ENCODE results near the gene SYNDIG1L. TPM values are rescaled to one million over a fixed set of nuclear protein-coding genes. Genes with fewer than 3 reads are reported as not detected.
"Not testable (repeated sequence)": the region's sequence is repeated elsewhere in the genome, so short reads cannot be mapped to it uniquely, and the experiment has no call there.

Gene SYNDIG1L
- total RNA-seq, 1 donor: not detected

GRCh38 chr14:74456684-74457564 is 30.9 kb upstream of the SYNDIG1L start:
- H3K4me3 ChIP-seq (ENCODE audit: low read depth, low read length): no peak overlapping the region
- TF ChIP-seq CTCF (IDR thresholded peaks at IDR 0.05; ENCODE audit: insufficient read depth, low read length): no peak
- DNase-seq (ENCODE audit: low read depth): no peak

GRCh38 chr14:74454397-74454796 is 28.4 kb upstream of the SYNDIG1L start:
- DNase-seq (ENCODE audit: low read depth); H3K4me3 ChIP-seq (ENCODE audit: low read depth, low read length): not testable (repeated sequence)

- TF ChIP-seq CTCF (IDR thresholded peaks at IDR 0.05; ENCODE audit: insufficient read depth, low read length): no peak
- DNase-seq (ENCODE audit: low read depth): no peak
- H3K4me3 ChIP-seq (ENCODE audit: low read depth, low read length): no peak overlapping the region
Measured at GRCh38 chr14:74444866-74445265, 18.9 kb upstream of the SYNDIG1L start.

GRCh38 chr14:74442757-74443156 is 16.7 kb upstream of the SYNDIG1L start:
- DNase-seq (ENCODE audit: low read depth): no peak
- no peak for TF ChIP-seq CTCF (IDR thresholded peaks at IDR 0.05; ENCODE audit: insufficient read depth, low read length)
- H3K4me3 ChIP-seq (ENCODE audit: low read depth, low read length): no peak overlapping the region

GRCh38 chr14:74441113-74441512 is 15.1 kb upstream of the SYNDIG1L start:
- TF ChIP-seq CTCF (IDR thresholded peaks at IDR 0.05; ENCODE audit: insufficient read depth, low read length): no peak
- no peak overlapping the region for H3K4me3 ChIP-seq (ENCODE audit: low read depth, low read length)
- DNase-seq (ENCODE audit: low read depth): no peak

GRCh38 chr14:74438351-74438915 is 12.4 kb upstream of the SYNDIG1L start:
- TF ChIP-seq CTCF (IDR thresholded peaks at IDR 0.05; ENCODE audit: insufficient read depth, low read length): no peak
- DNase-seq (ENCODE audit: low read depth): no peak
- H3K4me3 ChIP-seq (ENCODE audit: low read depth, low read length): no peak overlapping the region

GRCh38 chr14:74437496-74438053 is 11.6 kb upstream of the SYNDIG1L start:
- TF ChIP-seq CTCF (IDR thresholded peaks at IDR 0.05; ENCODE audit: insufficient read depth, low read length): no peak
- DNase-seq (ENCODE audit: low read depth): no peak
- H3K4me3 ChIP-seq (ENCODE audit: low read depth, low read length): no peak overlapping the region
